ENCODE results near the gene ANKRD42. TPM values are rescaled to one million over a fixed set of nuclear protein-coding genes. Genes with fewer than 3 reads are reported as not detected.
A peak's percentile ranks its signal among the peaks of the same experiment; 100 is the strongest.

The ANKRD42 gene
- total and polyA plus RNA-seq, 9 of the 15 experiments (the other 6 are each of a cell fraction or from before 2014, with no cell fraction given), result 2.8 to 9.1 (median 6.1) TPM

DNA sequence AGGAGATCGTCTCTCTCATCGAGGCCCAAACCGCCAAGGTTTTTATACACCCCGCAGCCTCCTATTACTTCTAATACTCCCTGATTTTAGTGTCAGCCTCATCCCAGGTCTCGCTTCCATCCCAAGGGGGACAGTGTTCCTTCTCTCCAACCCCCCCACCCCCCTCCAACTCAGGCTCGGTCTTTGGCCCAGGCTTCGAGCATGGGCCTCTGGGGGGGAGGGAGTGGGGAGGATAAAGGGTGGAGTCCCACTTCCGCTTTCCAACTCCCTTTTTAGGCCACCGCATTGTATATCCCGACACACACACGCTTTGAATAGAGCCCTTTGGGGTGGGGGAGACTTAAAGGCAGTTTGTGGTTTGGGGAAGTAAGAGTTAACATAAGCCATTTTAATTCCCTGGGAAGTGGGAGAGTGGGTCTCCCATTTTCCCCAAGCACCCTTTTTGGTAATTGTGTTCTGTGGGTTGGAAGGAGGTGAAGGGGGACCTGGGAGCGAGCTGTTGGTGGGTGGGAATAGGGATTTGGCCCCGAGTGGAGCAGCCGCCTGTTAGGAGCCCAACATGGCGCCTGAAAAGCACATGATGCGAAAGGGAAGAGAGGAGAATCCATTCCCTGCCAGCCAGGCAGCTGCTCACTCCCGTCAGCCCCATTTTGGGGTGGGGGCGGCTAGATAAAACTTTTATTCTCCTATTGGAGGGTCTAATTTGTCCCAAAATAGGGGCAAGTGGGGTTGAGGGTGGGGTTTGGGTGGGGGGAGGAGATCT is 35.7 kb upstream of the ANKRD42 start (continued):
- TF ChIP-seq, protein P1, sequence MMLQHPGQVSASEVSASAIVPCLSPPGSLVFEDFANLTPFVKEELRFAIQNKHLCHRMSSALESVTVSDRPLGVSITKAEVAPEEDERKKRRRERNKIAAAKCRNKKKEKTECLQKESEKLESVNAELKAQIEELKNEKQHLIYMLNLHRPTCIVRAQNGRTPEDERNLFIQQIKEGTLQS (IDR thresholded peaks at IDR 0.05), result no peak
- TF ChIP-seq, protein P1 (CRISPR knock-in tag; conservative IDR thresholded peaks at IDR 0.05), result no peak; the same call in 1 of the 2 replicates
- TF ChIP-seq POLR2B (IDR thresholded peaks at IDR 0.05; ENCODE audit: low read depth, partially characterized antibody), result peak; percentile 31
- no peak for TF ChIP-seq TCFL5 (CRISPR knock-in tag; conservative IDR thresholded peaks at IDR 0.05)
- TF ChIP-seq, protein P2, sequence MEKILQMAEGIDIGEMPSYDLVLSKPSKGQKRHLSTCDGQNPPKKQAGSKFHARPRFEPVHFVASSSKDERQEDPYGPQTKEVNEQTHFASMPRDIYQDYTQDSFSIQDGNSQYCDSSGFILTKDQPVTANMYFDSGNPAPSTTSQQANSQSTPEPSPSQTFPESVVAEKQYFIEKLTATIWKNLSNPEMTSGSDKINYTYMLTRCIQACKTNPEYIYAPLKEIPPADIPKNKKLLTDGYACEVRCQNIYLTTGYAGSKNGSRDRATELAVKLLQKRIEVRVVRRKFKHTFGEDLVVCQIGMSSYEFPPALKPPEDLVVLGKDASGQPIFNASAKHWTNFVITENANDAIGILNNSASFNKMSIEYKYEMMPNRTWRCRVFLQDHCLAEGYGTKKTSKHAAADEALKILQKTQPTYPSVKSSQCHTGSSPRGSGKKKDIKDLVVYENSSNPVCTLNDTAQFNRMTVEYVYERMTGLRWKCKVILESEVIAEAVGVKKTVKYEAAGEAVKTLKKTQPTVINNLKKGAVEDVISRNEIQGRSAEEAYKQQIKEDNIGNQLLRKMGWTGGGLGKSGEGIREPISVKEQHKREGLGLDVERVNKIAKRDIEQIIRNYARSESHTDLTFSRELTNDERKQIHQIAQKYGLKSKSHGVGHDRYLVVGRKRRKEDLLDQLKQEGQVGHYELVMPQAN (IDR thresholded peaks at IDR 0.05; ENCODE audit: borderline replicate concordance), result peak; percentile 78
- no peak for TF ChIP-seq ZNF263 (CRISPR knock-in tag; IDR thresholded peaks at IDR 0.05; ENCODE audit: borderline replicate concordance)
- no peak for TF ChIP-seq HNRNPL (IDR thresholded peaks at IDR 0.05; ENCODE audit: low read depth, low read length)
- TF ChIP-seq ZNF12 (CRISPR knock-in tag; IDR thresholded peaks at IDR 0.05), result no peak
- TF ChIP-seq CBFA2T3 (IDR thresholded peaks at IDR 0.05), result no peak; the same call in 1 of the 2 replicates
- TF ChIP-seq, protein P3, sequence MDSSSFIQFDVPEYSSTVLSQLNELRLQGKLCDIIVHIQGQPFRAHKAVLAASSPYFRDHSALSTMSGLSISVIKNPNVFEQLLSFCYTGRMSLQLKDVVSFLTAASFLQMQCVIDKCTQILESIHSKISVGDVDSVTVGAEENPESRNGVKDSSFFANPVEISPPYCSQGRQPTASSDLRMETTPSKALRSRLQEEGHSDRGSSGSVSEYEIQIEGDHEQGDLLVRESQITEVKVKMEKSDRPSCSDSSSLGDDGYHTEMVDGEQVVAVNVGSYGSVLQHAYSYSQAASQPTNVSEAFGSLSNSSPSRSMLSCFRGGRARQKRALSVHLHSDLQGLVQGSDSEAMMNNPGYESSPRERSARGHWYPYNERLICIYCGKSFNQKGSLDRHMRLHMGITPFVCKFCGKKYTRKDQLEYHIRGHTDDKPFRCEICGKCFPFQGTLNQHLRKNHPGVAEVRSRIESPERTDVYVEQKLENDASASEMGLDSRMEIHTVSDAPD (CRISPR knock-in tag; IDR thresholded peaks at IDR 0.05), result no peak
- no peak for TF ChIP-seq ZFP30 (CRISPR knock-in tag; IDR thresholded peaks at IDR 0.05; ENCODE audit: borderline replicate concordance)
- no peak for TF ChIP-seq POLR2H (tag; IDR thresholded peaks at IDR 0.05; ENCODE audit: low read depth)
- 0 out of 2 replicates have a peak, but pooled peaks have one; percentile 6 for TF ChIP-seq SMC3 (conservative IDR thresholded peaks at IDR 0.05; ENCODE audit: insufficient read depth, low read depth, low read length)
- peak; percentile 82 for TF ChIP-seq KLF6 (CRISPR knock-in tag; IDR thresholded peaks at IDR 0.05; ENCODE audit: borderline replicate concordance)
- no peak for TF ChIP-seq ZNF121 (CRISPR knock-in tag; conservative IDR thresholded peaks at IDR 0.05)
- TF ChIP-seq GABPB1 (CRISPR knock-in tag; IDR thresholded peaks at IDR 0.05), result peak; percentile 69
- TF ChIP-seq SIN3A (IDR thresholded peaks at IDR 0.05; ENCODE audit: borderline replicate concordance in 2 of 2, control insufficient read depth in 1 of 2, low read depth in 2 of 2, low read length in 2 of 2), result peak in 1 of 2 experiments; percentile 70; a peak in 2 of 4 replicates
- peak; percentile 44; the same call in 1 of the 2 replicates for TF ChIP-seq TEAD4 (IDR thresholded peaks at IDR 0.05; ENCODE audit: low read length)
- TF ChIP-seq TEAD4 (CRISPR knock-in tag; IDR thresholded peaks at IDR 0.05; ENCODE audit: borderline replicate concordance), result no peak
- TF ChIP-seq ZC3H8 (IDR thresholded peaks at IDR 0.05), result no peak
- TF ChIP-seq RFX1 (IDR thresholded peaks at IDR 0.05), result no peak
- peak; percentile 52; the same call in 1 of the 2 replicates for TF ChIP-seq THRAP3 (IDR thresholded peaks at IDR 0.05; ENCODE audit: borderline replicate concordance)
- TF ChIP-seq TBL1XR1 (IDR thresholded peaks at IDR 0.05; ENCODE audit: low read length in 2 of 2), result peak in 1 of 2 experiments; percentile 16; a peak in 1 of 4 replicates
- TF ChIP-seq, protein P4, sequence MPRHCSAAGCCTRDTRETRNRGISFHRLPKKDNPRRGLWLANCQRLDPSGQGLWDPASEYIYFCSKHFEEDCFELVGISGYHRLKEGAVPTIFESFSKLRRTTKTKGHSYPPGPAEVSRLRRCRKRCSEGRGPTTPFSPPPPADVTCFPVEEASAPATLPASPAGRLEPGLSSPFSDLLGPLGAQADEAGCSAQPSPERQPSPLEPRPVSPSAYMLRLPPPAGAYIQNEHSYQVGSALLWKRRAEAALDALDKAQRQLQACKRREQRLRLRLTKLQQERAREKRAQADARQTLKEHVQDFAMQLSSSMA (CRISPR knock-in tag; IDR thresholded peaks at IDR 0.05), result no peak
